Endothelial cell of umbilical vein (primary cell): ENCODE results near the gene CSNK1G2. TPM values are rescaled to one million over a fixed set of nuclear protein-coding genes. Genes with fewer than 3 reads are reported as not detected.

Experiments used
- BruUV-seq: library from RNA; stranded (reverse); fragments of 400-500 nt; replicated peaks from 2 replicates; lab custom pipeline; 2021; lab: Mats Ljungman, UMichigan
- CTCF ChIA-PET: fragments of 300-600, 350-600 bp; sonication (Branson Sonifier 250); formaldehyde crosslinking; loops from one replicate; lab custom pipeline; 2021; ENCODE audit warnings: antibody characterized with exemption, inconsistent platforms; lab: Charles Lee
- POLR2A ChIA-PET: fragments of 300-600, 350-600 bp; sonication (Branson Sonifier 250); formaldehyde crosslinking; loops from one replicate; lab custom pipeline; 2021; ENCODE audit warnings: antibody characterized with exemption, inconsistent platforms; lab: Charles Lee
- DNase-seq: peaks from one replicate; pipeline ENCODE4 v3.0.0-alpha.2; 2011; ENCODE audit warnings: low read depth, low spot score
- FAIRE-seq: peaks from 2 replicates; lab custom pipeline; 2011; peaks lifted over from hg19 to GRCh38; lab: Jason Lieb, UNC
- H2AFZ ChIP-seq: 2 replicates; pipeline ENCODE4 v1.6.0; 2012; ENCODE audit warnings: low read depth, low read length, control low read depth, inconsistent platforms
- H3K27ac ChIP-seq: 2 replicates; pipeline ENCODE4 v1.5.1; 2011; ENCODE audit warnings: low read depth, mild to moderate bottlenecking, control low read depth, low read length, moderate library complexity; ENCODE audit not compliant: insufficient read depth
- H3K27me3 ChIP-seq, 2 experiments: 2 replicates each; pipeline versions ENCODE4 v1.6.0 to v1.6.1; 2011; ENCODE audit warnings: low read length in 2 of 2, mixed read lengths in 1 of 2; ENCODE audit not compliant: control insufficient read depth in 2 of 2, insufficient read depth in 2 of 2
- H3K36me3 ChIP-seq, 2 experiments: 2 replicates in 1 of 2; 3 replicates in 1 of 2; pipeline ENCODE4 v1.5.1; 2011; ENCODE audit warnings: low read length in 2 of 2, mild to moderate bottlenecking in 1 of 2, moderate library complexity in 1 of 2; ENCODE audit not compliant: control insufficient read depth in 2 of 2, insufficient read depth in 2 of 2; ENCODE audit errors: extremely low read depth in 1 of 2
- H3K4me1 ChIP-seq: 3 replicates; pipeline ENCODE4 v1.5.1; 2011; ENCODE audit warnings: mild to moderate bottlenecking, low read length; ENCODE audit not compliant: control insufficient read depth, insufficient read depth; ENCODE audit errors: extremely low read depth
- H3K4me2 ChIP-seq: 2 replicates; pipeline ENCODE4 v1.6.1; 2011; ENCODE audit warnings: low read length, control low read depth, mixed read lengths; ENCODE audit not compliant: insufficient read depth
- H3K4me3 ChIP-seq, 3 experiments: fragments of 200-600 bp in 1 of 3; sonication (generic), shearing (Covaris generic) in 1 of 3; replicated peaks in 1 of 3; 2 replicates each; pipeline ENCODE4 v1.5.1; 2011 to 2016; ENCODE audit warnings: control low read depth in 3 of 3, low read length in 3 of 3, mild to moderate bottlenecking in 2 of 3, inconsistent platforms in 1 of 3, low read depth in 1 of 3, moderate library complexity in 1 of 3; ENCODE audit not compliant: insufficient read depth in 1 of 3
- H3K79me2 ChIP-seq: 2 replicates; pipeline ENCODE4 v1.6.0; 2012; ENCODE audit warnings: low read length, inconsistent platforms; ENCODE audit not compliant: control insufficient read depth, insufficient read depth
- H3K9ac ChIP-seq: replicated peaks from 2 replicates; pipeline ENCODE3; 2011; ENCODE audit warnings: low read length, control low read depth; ENCODE audit not compliant: insufficient read depth; ENCODE audit errors: extremely low read depth
- H3K9me1 ChIP-seq: replicated peaks from 3 replicates; pipeline ENCODE4 v1.6.0; 2011; ENCODE audit warnings: mild to moderate bottlenecking, low read length; ENCODE audit not compliant: control insufficient read depth, insufficient read depth; ENCODE audit errors: extremely low read depth
- H3K9me3 ChIP-seq: replicated peaks from 2 replicates; pipeline ENCODE4 v1.5.1; 2012; ENCODE audit warnings: low read length, inconsistent platforms; ENCODE audit not compliant: control insufficient read depth, insufficient read depth
- H4K20me1 ChIP-seq: replicated peaks from 2 replicates; pipeline ENCODE3; 2011; ENCODE audit warnings: mild to moderate bottlenecking, low read length; ENCODE audit not compliant: control insufficient read depth, insufficient read depth; ENCODE audit errors: extremely low read depth
- EZH2 ChIP-seq: IDR thresholded peaks from 2 replicates; pipeline ENCODE4 v1.6.1; 2012; ENCODE audit warnings: borderline replicate concordance, low read depth, mild to moderate bottlenecking, moderate library complexity, low read length, inconsistent platforms; ENCODE audit not compliant: severe bottlenecking
- GATA2 ChIP-seq: IDR thresholded peaks from 2 replicates; pipeline ENCODE4 v1.7.0; 2011; ENCODE audit warnings: low read depth, mild to moderate bottlenecking, moderate library complexity, mixed read lengths, low read length; ENCODE audit not compliant: insufficient read length, insufficient read depth
- JUN ChIP-seq: IDR thresholded peaks from 2 replicates; pipeline ENCODE4 v1.6.1; 2011; ENCODE audit warnings: borderline replicate concordance, low read depth; ENCODE audit not compliant: insufficient read length, insufficient read depth
- MAX ChIP-seq: IDR thresholded peaks from 2 replicates; pipeline ENCODE4 v1.6.1; 2011; ENCODE audit not compliant: insufficient read depth, insufficient read length
- MYC ChIP-seq: IDR thresholded peaks from one replicate; pipeline ENCODE4 v1.6.1; 2011; ENCODE audit warnings: mild to moderate bottlenecking, low read depth, low read length
- POLR2A ChIP-seq: IDR thresholded peaks from 2 replicates; pipeline ENCODE4 v1.6.1; 2012; ENCODE audit warnings: low read depth, mild to moderate bottlenecking, control low read depth, low read length
- POLR2AphosphoS5 ChIP-seq: IDR thresholded peaks from 2 replicates; pipeline ENCODE4 v1.6.1; 2012; ENCODE audit warnings: low read depth, mild to moderate bottlenecking, control low read depth, low read length, moderate library complexity; ENCODE audit not compliant: insufficient read depth
- dilution Hi-C: fragments of 300-500 bp; cut with MboI; formaldehyde crosslinking; loops from one replicate; pipeline ENCODE4 v1.15.0; 2019; ENCODE audit warnings: low sequenced_read_pairs; ENCODE audit not compliant: extremely low pct_ligation_motif_present
- intact Hi-C: fragments of 100-400 bp; cut with micrococcal nuclease; formaldehyde crosslinking; loops from one replicate; pipeline ENCODE4 v1.10.0; 2022
- polyA plus RNA-seq, 4 experiments: library from polyadenylated mRNA; depleted of rRNA in 3 of 4; stranded (reverse) in 3 of 4; unstranded in 1 of 4; fragments of >200 nt; gene quantifications; 2 replicates each; pipeline versions ENCODE4 v1.2.1 to v1.2.3, GENCODE V29; 2011 to 2012; ENCODE audit warnings: missing spikeins in 1 of 4
- total RNA-seq: library from RNA; stranded (reverse); gene quantifications from 2 replicates; pipeline ENCODE4 v1.2.3, GENCODE V29; 2021

CSNK1G2 gene
- total and polyA plus RNA-seq, 2 donors (not counting 3 experiments of a cell fraction or from before 2014, with no cell fraction given), result 96.6 to 110 TPM

DNA sequence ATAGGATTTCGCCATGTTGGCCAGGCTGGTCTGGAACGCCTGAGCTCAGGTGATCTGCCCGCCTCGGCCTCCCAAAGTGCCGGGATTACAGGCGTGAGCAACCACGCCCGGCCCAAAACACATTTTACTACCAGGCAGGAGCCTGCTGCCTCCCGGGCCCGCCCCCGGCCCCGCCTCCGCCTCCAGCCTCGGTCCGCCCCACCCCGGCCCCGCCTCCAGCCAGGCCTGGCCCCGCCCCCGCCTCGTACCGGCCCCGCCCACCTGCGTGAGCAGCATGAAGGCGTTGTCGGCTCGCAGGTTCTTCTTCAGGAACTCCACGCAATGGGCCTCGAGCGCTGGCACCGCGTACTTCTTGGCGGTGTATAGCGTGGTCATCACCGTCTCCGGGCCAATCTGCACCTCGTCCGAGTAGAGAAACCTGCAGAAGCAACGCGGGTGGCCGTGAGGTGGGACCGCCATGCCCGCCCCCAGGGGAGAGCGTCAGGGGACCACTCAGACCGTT, 51.8 kb downstream of the CSNK1G2 start:
- ChIA-PET POLR2A (no interaction called here), CTCF (no interaction called here)

DNA sequence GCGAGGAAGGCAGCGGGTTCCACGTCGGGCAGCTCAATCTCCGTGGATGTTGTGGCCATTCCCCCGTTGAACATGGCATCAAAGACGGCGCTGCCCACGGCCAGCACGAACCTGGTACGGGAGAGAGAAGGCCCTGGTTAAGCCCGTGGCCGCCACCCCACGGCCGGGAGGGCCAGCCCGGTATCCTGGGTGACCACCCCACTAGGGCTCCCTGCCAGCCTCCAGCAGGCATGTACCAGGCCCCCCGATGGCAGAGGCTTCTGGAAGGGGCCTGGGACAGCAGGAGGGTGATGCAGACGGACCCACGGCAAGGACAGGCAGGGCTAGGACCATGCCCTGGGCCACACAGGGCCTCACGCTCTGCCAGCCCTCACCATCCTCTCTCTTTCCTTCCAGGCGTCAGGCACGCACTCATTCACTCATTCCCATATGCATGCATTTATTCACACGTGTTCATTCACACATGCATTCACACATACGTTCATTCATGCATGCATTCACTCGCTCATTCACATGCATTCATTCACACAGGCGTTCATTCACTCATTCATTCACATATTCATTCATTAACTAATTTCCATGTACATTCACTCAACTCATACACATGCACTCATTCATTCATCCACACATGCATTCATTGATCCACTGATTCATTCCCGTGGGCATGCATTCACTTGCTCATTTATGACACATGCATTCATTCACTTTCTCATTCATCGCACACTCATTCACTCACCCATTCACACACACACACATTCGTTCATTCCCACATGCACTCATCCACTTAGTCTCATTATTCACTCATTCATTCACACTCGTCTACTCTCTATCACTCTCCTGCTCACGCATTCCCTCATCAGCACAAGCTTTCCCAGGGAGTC, 56.6 kb downstream of the CSNK1G2 start:
- no peak for FAIRE-seq
- no peaks in the 10 kb centered on the region for H3K27me3 ChIP-seq
- BruUV-seq, result no TSS peak

More for the DNA sequence above, 51.8 kb downstream of the CSNK1G2 start:
- dilution Hi-C loops (no loop called here), intact Hi-C loops (no loop called here)
- FAIRE-seq, result no peak
- H3K36me3 ChIP-seq, result peaks cover 0 to 25% of the 10 kb centered on the region in 2 experiments
- no TSS peak for BruUV-seq
- H3K4me1 ChIP-seq, result no peaks in the 10 kb centered on the region
- H3K4me3 ChIP-seq, result no peak overlapping the region
- no peaks in the 10 kb centered on the region for H3K9me1 ChIP-seq
- no peak for TF ChIP-seq POLR2A
- TF ChIP-seq MAX, result no peak
- no peak for DNase-seq
- H3K4me2 ChIP-seq, result no peak overlapping the region
- no peak overlapping the region for H3K27ac ChIP-seq
- no peaks in the 10 kb centered on the region for H3K9me3 ChIP-seq
- H4K20me1 ChIP-seq, result no peaks in the 10 kb centered on the region
- no peak overlapping the region for H3K9ac ChIP-seq
- H3K27me3 ChIP-seq, result no peaks in the 10 kb centered on the region
- no peak overlapping the region for H2AFZ ChIP-seq
- no peaks in the 10 kb centered on the region for H3K79me2 ChIP-seq

More for the DNA sequence above, 56.6 kb downstream of the CSNK1G2 start:
- Histone ChIP-seq H3K4me1 (no peaks in the 10 kb centered on the region), H3K4me2 (no peak overlapping the region), H3K36me3 (peaks cover 2 to 7% of the 10 kb centered on the region in 2 experiments), H4K20me1 (no peaks in the 10 kb centered on the region), H3K79me2 (no peaks in the 10 kb centered on the region), H3K9ac (no peak overlapping the region), H3K9me3 (no peaks in the 10 kb centered on the region), H3K27ac (no peak overlapping the region), H2AFZ (no peak overlapping the region), H3K9me1 (no peaks in the 10 kb centered on the region), H3K4me3 (no peak overlapping the region)
- DNase-seq, result no peak
- intact Hi-C loops, result no loop called here
- dilution Hi-C loops, result no loop called here
- ChIA-PET POLR2A (no interaction called here), CTCF (interaction anchor here (1.7 kb wide), 1 partner anchor 67 kb away, joined by 4 read pairs; no protein-coding TSS in a partner anchor)
- TF ChIP-seq JUN (no peak), POLR2AphosphoS5 (no peak), GATA2 (no peak), MYC (no peak), EZH2 (no peak)
